ENCODE data around the gene OLFML1.

Gene OLFML1

DNA sequence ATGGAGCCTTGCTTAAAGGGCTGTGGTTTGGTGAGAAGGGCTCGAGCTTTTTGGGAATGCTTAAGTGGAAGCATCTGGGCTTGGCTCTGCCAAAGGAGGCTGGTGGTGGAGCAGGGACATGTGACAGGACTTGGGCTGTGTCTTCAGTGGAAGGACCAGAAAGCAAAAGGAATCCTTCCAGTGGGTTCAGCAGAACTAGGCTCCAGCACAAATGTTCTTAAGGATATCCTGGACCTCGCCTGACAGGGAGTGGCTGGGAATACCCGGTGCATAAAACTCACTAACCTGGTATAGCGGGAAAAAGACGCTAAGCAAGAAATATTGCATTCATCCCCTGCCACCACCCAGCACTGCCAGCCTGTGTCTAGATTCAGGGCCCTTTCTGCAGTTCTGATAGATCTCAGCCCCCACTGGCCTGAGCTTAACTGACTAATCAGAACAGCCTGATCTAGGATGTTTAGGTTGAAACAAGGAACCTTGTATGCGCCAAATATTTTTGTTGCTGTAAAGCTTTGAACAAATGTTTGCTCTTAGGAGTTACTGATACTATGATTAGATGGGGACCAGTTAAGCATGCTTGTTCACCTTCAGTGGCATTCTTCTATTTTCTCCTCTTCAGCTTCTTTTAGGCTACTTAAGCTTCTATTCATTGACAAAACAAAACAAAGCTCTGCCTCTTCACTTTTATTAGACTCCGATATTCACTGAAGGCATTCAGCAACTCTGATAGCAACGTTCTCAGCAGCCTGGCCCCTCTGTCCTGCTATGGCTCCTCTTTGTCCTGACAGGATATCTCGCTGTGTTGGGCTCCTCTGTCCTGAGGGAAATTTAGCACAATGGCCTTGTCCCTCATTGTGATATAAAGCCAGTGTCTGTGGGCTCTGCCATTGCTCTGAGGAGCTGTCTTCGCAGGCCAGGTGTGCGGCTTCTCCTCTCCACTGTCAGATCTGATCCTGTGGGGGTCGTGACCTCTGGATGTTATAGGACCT is 53.5 kb downstream of the OLFML1 start:
- H3K27me3 ChIP-seq (ENCODE audit: control insufficient read depth in 1 of 2, insufficient read depth in 2 of 2, low read length in 2 of 2) = no peaks in the 10 kb centered on the region
- no peaks in the 10 kb centered on the region for H3K36me3 ChIP-seq (ENCODE audit: control insufficient read depth in 1 of 2, insufficient read depth in 2 of 2, low read length in 2 of 2)
- H3K4me3 ChIP-seq (ENCODE audit: low read depth in 1 of 2, low read length in 2 of 2) = no peak overlapping the region
- no peaks in the 10 kb centered on the region for H3K9me3 ChIP-seq (ENCODE audit: control insufficient read depth in 1 of 2, low read length in 2 of 2)
- peaks cover 12 to 35% of the 10 kb centered on the region in 2 donors for H3K4me1 ChIP-seq (ENCODE audit: control insufficient read depth in 1 of 2, insufficient read depth in 2 of 2, low read length in 2 of 2)
- no peak overlapping the region for H3K9ac ChIP-seq (ENCODE audit: low read depth in 1 of 2, low read length in 2 of 2)
- H3K27ac ChIP-seq (ENCODE audit: low read depth, low read length) = no peak overlapping the region

DNA sequence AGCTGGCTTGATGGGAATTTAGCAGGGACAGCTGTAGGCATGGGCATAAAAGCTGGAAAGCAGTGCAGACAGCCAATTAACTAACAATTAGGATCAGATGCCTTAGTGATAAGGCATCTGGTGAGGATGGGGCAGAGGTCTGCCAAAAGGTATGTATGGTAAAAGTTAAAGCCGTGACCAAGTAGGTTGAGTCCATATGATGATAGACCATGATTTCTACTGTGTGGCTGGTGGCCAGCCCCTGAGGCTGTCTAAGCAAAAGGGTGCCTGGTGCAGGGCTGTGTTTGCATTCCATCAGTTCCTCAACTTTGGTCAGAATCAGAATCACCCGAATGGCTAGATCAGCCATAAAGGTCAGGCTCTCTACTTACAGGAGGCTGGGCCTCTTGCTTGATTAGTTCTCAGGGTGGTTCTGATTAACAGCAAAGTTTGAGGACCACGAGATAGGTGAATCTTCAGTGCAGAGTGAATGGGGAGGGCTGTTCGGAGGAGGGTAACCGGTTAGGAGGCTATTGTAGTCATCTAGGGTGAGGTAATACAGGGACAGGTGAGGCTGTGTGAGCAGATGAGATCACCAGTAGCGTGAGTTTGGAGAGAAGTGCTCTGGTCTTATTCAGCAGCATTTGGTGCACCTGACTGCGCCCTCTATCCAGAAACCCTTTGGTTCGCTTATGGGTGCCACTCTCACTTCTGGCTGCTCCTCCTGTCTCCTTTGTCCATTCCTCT is 55.7 kb downstream of the OLFML1 start:
- H3K4me3 ChIP-seq (ENCODE audit: low read depth in 1 of 2, low read length in 2 of 2) = no peak overlapping the region
- no peaks in the 10 kb centered on the region for H3K9me3 ChIP-seq (ENCODE audit: control insufficient read depth in 1 of 2, low read length in 2 of 2)
- H3K27me3 ChIP-seq (ENCODE audit: control insufficient read depth in 1 of 2, insufficient read depth in 2 of 2, low read length in 2 of 2) = no peaks in the 10 kb centered on the region
- peaks cover 0 to 17% of the 10 kb centered on the region in 2 donors for H3K4me1 ChIP-seq (ENCODE audit: control insufficient read depth in 1 of 2, insufficient read depth in 2 of 2, low read length in 2 of 2)
- H3K9ac ChIP-seq (ENCODE audit: low read depth in 1 of 2, low read length in 2 of 2) = no peak overlapping the region
- H3K36me3 ChIP-seq (ENCODE audit: control insufficient read depth in 1 of 2, insufficient read depth in 2 of 2, low read length in 2 of 2) = no peaks in the 10 kb centered on the region
- H3K27ac ChIP-seq (ENCODE audit: low read depth, low read length) = no peak overlapping the region

DNA sequence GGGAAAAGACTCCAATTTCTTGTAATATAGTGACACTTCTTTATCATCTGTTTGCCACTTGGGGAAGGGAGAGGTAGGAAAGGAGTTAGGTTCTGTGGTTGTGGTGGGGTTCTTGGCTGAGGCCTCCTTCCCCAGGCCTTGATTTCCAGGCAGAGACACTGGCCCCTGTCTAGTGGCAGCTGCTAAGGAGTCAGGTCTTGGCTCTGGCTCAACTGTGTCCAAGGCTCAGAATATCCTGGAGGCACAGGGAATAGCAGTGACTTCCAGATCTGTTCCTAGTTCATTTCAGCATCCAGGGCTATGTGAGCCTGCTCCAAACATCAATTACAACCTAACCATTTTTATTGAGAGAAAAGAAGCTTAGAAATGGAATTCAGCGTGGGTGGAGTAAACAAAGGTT is 58.0 kb downstream of the OLFML1 start:
- no peak overlapping the region for H3K9ac ChIP-seq (ENCODE audit: low read depth in 1 of 2, low read length in 2 of 2)
- no peaks in the 10 kb centered on the region for H3K9me3 ChIP-seq (ENCODE audit: control insufficient read depth in 1 of 2, low read length in 2 of 2)
- no peak overlapping the region for H3K4me3 ChIP-seq (ENCODE audit: low read depth in 1 of 2, low read length in 2 of 2)
- H3K27me3 ChIP-seq (ENCODE audit: control insufficient read depth in 1 of 2, insufficient read depth in 2 of 2, low read length in 2 of 2) = no peaks in the 10 kb centered on the region
- H3K27ac ChIP-seq (ENCODE audit: low read depth, low read length) = no peak overlapping the region
- peaks cover 0 to 1% of the 10 kb centered on the region in 2 donors for H3K4me1 ChIP-seq (ENCODE audit: control insufficient read depth in 1 of 2, insufficient read depth in 2 of 2, low read length in 2 of 2)
- H3K36me3 ChIP-seq (ENCODE audit: control insufficient read depth in 1 of 2, insufficient read depth in 2 of 2, low read length in 2 of 2) = no peaks in the 10 kb centered on the region

DNA sequence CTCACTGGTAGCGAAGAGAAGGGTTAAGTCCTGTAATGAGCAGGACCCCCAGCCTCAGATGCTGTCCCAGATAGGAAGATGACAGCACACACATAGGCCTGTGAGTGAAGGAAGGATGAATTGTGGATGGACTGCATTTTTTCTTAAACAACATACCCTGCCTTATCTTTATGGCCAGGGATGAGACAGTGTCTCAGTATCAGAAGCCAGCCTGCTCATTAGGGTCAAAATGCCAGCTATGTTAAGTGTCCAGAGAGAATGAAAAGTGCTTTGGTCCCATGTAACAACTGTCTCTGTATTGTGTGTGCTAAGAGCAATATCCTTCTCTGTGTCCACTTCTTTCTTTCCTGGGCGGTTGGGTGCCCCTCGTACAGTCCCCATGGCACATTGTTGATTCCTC is 58.7 kb downstream of the OLFML1 start:
- Histone ChIP-seq H3K9ac (ENCODE audit: low read depth in 1 of 2, low read length in 2 of 2) (no peak overlapping the region), H3K9me3 (ENCODE audit: control insufficient read depth in 1 of 2, low read length in 2 of 2) (no peaks in the 10 kb centered on the region), H3K27ac (ENCODE audit: low read depth, low read length) (no peak overlapping the region), H3K4me1 (ENCODE audit: control insufficient read depth in 1 of 2, insufficient read depth in 2 of 2, low read length in 2 of 2) (no peaks in the 10 kb centered on the region), H3K36me3 (ENCODE audit: control insufficient read depth in 1 of 2, insufficient read depth in 2 of 2, low read length in 2 of 2) (no peaks in the 10 kb centered on the region), H3K4me3 (ENCODE audit: low read depth in 1 of 2, low read length in 2 of 2) (no peak overlapping the region), H3K27me3 (ENCODE audit: control insufficient read depth in 1 of 2, insufficient read depth in 2 of 2, low read length in 2 of 2) (no peaks in the 10 kb centered on the region)

DNA sequence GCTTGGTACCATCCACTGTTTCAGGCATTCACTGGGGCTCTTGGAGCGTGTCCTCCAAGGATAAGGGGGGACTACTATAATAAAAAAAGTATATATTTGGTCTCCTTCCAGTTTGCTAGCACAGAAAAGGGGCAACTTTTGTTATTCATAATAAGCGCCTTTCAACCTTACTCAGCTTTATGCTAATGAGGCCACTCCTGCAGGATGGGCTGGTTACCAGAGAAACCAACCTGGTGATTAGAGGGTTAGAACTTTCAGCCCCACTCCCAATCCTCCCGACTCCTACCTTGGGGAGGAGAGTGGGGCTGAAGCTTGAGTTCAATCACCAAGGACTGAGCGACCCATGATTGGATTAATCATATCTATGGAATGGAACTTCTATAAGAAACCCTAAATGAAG is 60.3 kb downstream of the OLFML1 start:
- no peaks in the 10 kb centered on the region for H3K36me3 ChIP-seq (ENCODE audit: control insufficient read depth in 1 of 2, insufficient read depth in 2 of 2, low read length in 2 of 2)
- no peak overlapping the region for H3K9ac ChIP-seq (ENCODE audit: low read depth in 1 of 2, low read length in 2 of 2)
- H3K27me3 ChIP-seq (ENCODE audit: control insufficient read depth in 1 of 2, insufficient read depth in 2 of 2, low read length in 2 of 2) = no peaks in the 10 kb centered on the region
- no peaks in the 10 kb centered on the region for H3K9me3 ChIP-seq (ENCODE audit: control insufficient read depth in 1 of 2, low read length in 2 of 2)
- H3K4me3 ChIP-seq (ENCODE audit: low read depth in 1 of 2, low read length in 2 of 2) = no peak overlapping the region
- no peak overlapping the region for H3K27ac ChIP-seq (ENCODE audit: low read depth, low read length)
- H3K4me1 ChIP-seq (ENCODE audit: control insufficient read depth in 1 of 2, insufficient read depth in 2 of 2, low read length in 2 of 2) = peaks cover 0 to 3% of the 10 kb centered on the region in 2 donors

DNA sequence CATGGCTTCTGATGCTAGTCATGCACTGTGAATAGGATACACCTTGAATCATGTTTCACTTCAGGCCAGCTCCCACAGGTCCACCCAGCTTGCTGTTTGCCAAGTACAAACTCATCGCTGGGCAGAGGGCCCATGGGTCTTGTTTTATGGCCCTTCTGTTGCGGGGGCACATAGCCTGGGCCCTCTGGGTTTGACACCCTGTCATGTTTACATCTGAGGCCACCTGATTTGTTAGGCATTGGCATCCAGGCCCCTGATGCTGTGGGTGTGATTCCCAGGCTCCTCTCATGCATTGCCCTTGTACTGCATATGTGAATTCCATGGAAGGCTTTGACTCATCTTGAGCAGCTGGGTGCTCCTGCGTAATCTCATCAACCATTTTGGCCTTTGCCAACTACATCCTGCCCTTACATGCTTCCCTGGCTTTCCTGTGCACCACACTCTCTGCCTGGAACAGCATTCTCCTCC is 61.1 kb downstream of the OLFML1 start:
- Histone ChIP-seq H3K9ac (ENCODE audit: low read depth in 1 of 2, low read length in 2 of 2) (no peak overlapping the region), H3K27ac (ENCODE audit: low read depth, low read length) (no peak overlapping the region)

DNA sequence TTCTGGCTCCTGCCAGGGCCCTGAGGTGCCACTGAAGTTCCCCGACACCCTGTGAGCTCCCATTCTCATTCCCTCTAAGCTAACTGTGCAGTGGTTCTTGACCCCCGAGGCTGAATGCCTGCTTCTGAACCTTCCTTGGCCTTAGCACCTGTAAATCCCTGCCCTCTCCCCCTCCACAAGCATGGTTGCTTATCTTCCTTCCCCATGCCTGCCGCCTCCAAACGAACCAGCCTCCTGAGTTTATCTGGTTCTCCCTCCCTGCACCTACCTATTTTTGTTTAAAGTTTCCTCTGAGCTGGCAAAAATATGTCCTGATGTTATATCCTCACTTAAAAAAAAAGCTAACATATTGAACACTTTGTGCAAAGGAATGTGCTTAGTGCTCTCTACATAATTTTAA is 62.4 kb downstream of the OLFML1 start:
- H3K27me3 ChIP-seq (ENCODE audit: control insufficient read depth in 1 of 2, insufficient read depth in 2 of 2, low read length in 2 of 2) = no peaks in the 10 kb centered on the region
- no peaks in the 10 kb centered on the region for H3K36me3 ChIP-seq (ENCODE audit: control insufficient read depth in 1 of 2, insufficient read depth in 2 of 2, low read length in 2 of 2)
- no peak overlapping the region for H3K9ac ChIP-seq (ENCODE audit: low read depth in 1 of 2, low read length in 2 of 2)
- peaks cover 0 to 3% of the 10 kb centered on the region in 2 donors for H3K4me1 ChIP-seq (ENCODE audit: control insufficient read depth in 1 of 2, insufficient read depth in 2 of 2, low read length in 2 of 2)
- H3K27ac ChIP-seq (ENCODE audit: low read depth, low read length) = no peak overlapping the region
- H3K4me3 ChIP-seq (ENCODE audit: low read depth in 1 of 2, low read length in 2 of 2) = no peak overlapping the region
- H3K9me3 ChIP-seq (ENCODE audit: control insufficient read depth in 1 of 2, low read length in 2 of 2) = no peaks in the 10 kb centered on the region

More for the DNA sequence above, 61.1 kb downstream of the OLFML1 start:
- H3K27me3 ChIP-seq (ENCODE audit: control insufficient read depth in 1 of 2, insufficient read depth in 2 of 2, low read length in 2 of 2) = no peaks in the 10 kb centered on the region
- H3K9me3 ChIP-seq (ENCODE audit: control insufficient read depth in 1 of 2, low read length in 2 of 2) = no peaks in the 10 kb centered on the region
- no peak overlapping the region for H3K4me3 ChIP-seq (ENCODE audit: low read depth in 1 of 2, low read length in 2 of 2)
- peaks cover 0 to 3% of the 10 kb centered on the region in 2 donors for H3K4me1 ChIP-seq (ENCODE audit: control insufficient read depth in 1 of 2, insufficient read depth in 2 of 2, low read length in 2 of 2)
- H3K36me3 ChIP-seq (ENCODE audit: control insufficient read depth in 1 of 2, insufficient read depth in 2 of 2, low read length in 2 of 2) = no peaks in the 10 kb centered on the region

DNA sequence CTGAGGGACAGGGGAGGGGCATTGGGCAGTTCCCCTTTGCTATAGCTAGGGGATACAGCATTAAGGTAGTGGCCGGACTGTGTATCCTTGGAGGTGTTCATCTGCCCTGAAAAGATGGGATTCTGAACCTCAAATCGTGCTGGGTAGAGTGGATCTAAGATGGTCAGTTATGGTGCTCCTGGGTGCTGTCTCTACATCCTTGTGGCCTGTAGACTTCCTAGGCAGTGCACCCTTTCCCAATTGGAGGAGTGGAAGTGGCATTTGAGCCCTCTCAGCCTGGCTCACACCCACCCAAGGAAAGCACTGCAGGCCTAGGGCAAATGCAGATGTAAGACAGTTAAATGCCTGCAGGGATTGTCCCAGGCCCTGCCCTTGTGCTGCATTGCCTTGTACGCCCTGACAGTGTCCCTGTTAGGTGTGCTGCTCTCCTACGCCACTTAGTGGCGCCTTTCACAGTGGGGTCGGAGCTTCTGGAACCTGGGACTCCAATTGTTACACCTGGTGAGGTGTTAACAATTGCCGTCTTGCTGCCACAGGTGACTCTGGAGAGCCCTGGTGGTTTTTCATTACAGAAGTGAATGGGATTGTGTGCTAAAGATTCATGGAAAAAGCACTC is 63.5 kb downstream of the OLFML1 start:
- Histone ChIP-seq H3K4me3 (ENCODE audit: low read depth in 1 of 2, low read length in 2 of 2) (no peak overlapping the region), H3K9me3 (ENCODE audit: control insufficient read depth in 1 of 2, low read length in 2 of 2) (no peaks in the 10 kb centered on the region), H3K36me3 (ENCODE audit: control insufficient read depth in 1 of 2, insufficient read depth in 2 of 2, low read length in 2 of 2) (no peaks in the 10 kb centered on the region), H3K4me1 (ENCODE audit: control insufficient read depth in 1 of 2, insufficient read depth in 2 of 2, low read length in 2 of 2) (peaks cover 0 to 3% of the 10 kb centered on the region in 2 donors), H3K27me3 (ENCODE audit: control insufficient read depth in 1 of 2, insufficient read depth in 2 of 2, low read length in 2 of 2) (no peaks in the 10 kb centered on the region), H3K9ac (ENCODE audit: low read depth in 1 of 2, low read length in 2 of 2) (no peak overlapping the region), H3K27ac (ENCODE audit: low read depth, low read length) (no peak overlapping the region)

DNA sequence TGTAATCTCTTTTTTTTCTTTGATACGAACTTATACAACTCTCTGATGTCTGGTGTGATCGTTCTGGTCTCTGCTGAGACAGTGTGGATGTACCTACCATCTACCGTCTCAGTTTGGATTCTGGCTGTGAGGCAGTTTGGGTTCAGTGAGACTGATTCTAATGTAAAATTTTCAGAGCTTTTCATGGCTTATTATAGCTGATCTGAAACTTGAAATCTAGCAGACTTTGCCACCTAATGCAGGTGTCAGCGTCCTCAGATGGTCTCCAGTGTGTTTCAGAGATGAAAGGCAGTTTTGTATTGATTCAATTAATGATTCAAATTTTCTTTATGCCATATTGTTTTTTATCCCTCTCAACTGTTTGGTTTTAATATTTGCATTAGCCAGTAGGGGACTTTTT is 64.4 kb downstream of the OLFML1 start:
- Histone ChIP-seq H3K36me3 (ENCODE audit: control insufficient read depth in 1 of 2, insufficient read depth in 2 of 2, low read length in 2 of 2) (no peaks in the 10 kb centered on the region), H3K4me3 (ENCODE audit: low read depth in 1 of 2, low read length in 2 of 2) (no peak overlapping the region), H3K4me1 (ENCODE audit: control insufficient read depth in 1 of 2, insufficient read depth in 2 of 2, low read length in 2 of 2) (peaks cover 3 to 4% of the 10 kb centered on the region in 2 donors), H3K9me3 (ENCODE audit: control insufficient read depth in 1 of 2, low read length in 2 of 2) (no peaks in the 10 kb centered on the region), H3K27me3 (ENCODE audit: control insufficient read depth in 1 of 2, insufficient read depth in 2 of 2, low read length in 2 of 2) (no peaks in the 10 kb centered on the region), H3K9ac (ENCODE audit: low read depth in 1 of 2, low read length in 2 of 2) (no peak overlapping the region), H3K27ac (ENCODE audit: low read depth, low read length) (no peak overlapping the region)

DNA sequence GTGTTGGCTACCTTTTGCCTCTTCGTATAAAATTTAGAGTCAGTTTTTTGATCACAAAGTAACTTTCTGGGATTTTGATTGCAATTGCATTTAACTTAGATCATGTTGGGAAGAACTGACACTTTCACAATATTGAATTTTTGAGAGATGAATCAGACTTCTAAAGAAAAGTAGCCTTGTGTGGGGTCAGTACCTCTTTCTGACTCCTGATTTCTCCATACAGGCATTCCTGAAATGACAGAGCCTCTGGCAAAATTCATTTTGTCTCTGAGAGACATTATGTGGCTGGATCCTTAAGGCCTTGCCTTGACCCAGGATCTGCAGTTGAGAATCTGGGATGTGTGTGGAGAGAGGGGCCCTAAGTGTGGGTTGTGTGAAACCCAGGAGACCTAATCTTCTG is 66.3 kb downstream of the OLFML1 start:
- no peak overlapping the region for H3K9ac ChIP-seq (ENCODE audit: low read depth in 1 of 2, low read length in 2 of 2)
- no peaks in the 10 kb centered on the region for H3K9me3 ChIP-seq (ENCODE audit: control insufficient read depth in 1 of 2, low read length in 2 of 2)
- no peaks in the 10 kb centered on the region for H3K36me3 ChIP-seq (ENCODE audit: control insufficient read depth in 1 of 2, insufficient read depth in 2 of 2, low read length in 2 of 2)
- peaks cover 3 to 14% of the 10 kb centered on the region in 2 donors for H3K4me1 ChIP-seq (ENCODE audit: control insufficient read depth in 1 of 2, insufficient read depth in 2 of 2, low read length in 2 of 2)
- no peak overlapping the region for H3K27ac ChIP-seq (ENCODE audit: low read depth, low read length)
- H3K27me3 ChIP-seq (ENCODE audit: control insufficient read depth in 1 of 2, insufficient read depth in 2 of 2, low read length in 2 of 2) = no peaks in the 10 kb centered on the region
- H3K4me3 ChIP-seq (ENCODE audit: low read depth in 1 of 2, low read length in 2 of 2) = no peak overlapping the region

Data from duodenal mucosa (tissue), 2 donors.